HepG2 (cell line): ENCODE data around the gene CMKLR1. TPM values are rescaled to one million over a fixed set of nuclear protein-coding genes. Genes with fewer than 3 reads are reported as not detected.

ENCODE experiments used
- ATAC-seq: fragments of 200-7000 bp; cut with Tn5 transposase; 3 replicates; pipeline ENCODE4 v1.9.1; 2020; ENCODE audit warnings: mild to moderate bottlenecking, moderate library complexity
- BruUV-seq: library from RNA; stranded (reverse); fragments of 400-500 nt; replicated peaks from 2 replicates; lab custom pipeline; 2021; lab: Mats Ljungman, UMichigan
- CTCF ChIA-PET: fragments of 300-600 bp; formaldehyde crosslinking; extraction: SDS; loops from one replicate; lab custom pipeline; 2021; ENCODE audit warnings: low total read pairs, inconsistent platforms, low intra/inter-chr PET ratio; lab: Yijun Ruan, JAX
- POLR2A ChIA-PET: fragments of 350-600 bp; sonication (Branson Sonifier 250); formaldehyde crosslinking; loops from one replicate; lab custom pipeline; 2020; ENCODE audit warnings: antibody characterized with exemption, inconsistent platforms; lab: Yijun Ruan, JAX
- DNase-seq: peaks from one replicate; pipeline ENCODE4 v3.0.0-alpha.2; 2015; ENCODE audit warnings: low spot score
- FAIRE-seq: peaks from 3 replicates; lab custom pipeline; 2011; peaks lifted over from hg19 to GRCh38; lab: Jason Lieb, UNC
- H2AFZ ChIP-seq: one replicate; pipeline ENCODE4 v1.6.1; 2011; ENCODE audit warnings: low read length, inconsistent platforms
- H3K27ac ChIP-seq: fragments of 300-600 bp; 3 replicates; pipeline ENCODE4 v1.8.0; 2011; ENCODE audit warnings: mixed run types, mild to moderate bottlenecking, mixed read lengths, low read length, inconsistent platforms; ENCODE audit not compliant: insufficient read depth; ENCODE audit errors: extremely low read length
- H3K27me3 ChIP-seq, 2 experiments: fragments of 200-600 bp in 1 of 2; 2 replicates in 1 of 2; 3 replicates in 1 of 2; pipeline versions ENCODE4 v1.6.0 to v1.8.0; 2011; ENCODE audit warnings: low read length in 2 of 2, mild to moderate bottlenecking in 2 of 2, moderate library complexity in 2 of 2, inconsistent platforms in 1 of 2; ENCODE audit not compliant: insufficient read depth in 2 of 2, control insufficient read depth in 1 of 2
- H3K36me3 ChIP-seq, 2 experiments: fragments of 200-600 bp in 1 of 2; replicated peaks in 1 of 2; 2 replicates in 1 of 2; 3 replicates in 1 of 2; pipeline versions ENCODE4 v1.5.1 to v1.8.0; 2011; ENCODE audit warnings: low read length in 2 of 2, inconsistent platforms in 1 of 2; ENCODE audit not compliant: insufficient read depth in 2 of 2, control insufficient read depth in 1 of 2
- H3K4me1 ChIP-seq: 2 replicates; pipeline ENCODE4 v1.5.1; 2012; ENCODE audit warnings: low read length, inconsistent platforms; ENCODE audit not compliant: insufficient read depth
- H3K4me2 ChIP-seq: 2 replicates; pipeline ENCODE4 v1.6.0; 2011; ENCODE audit warnings: low read depth, low read length, inconsistent platforms
- H3K4me3 ChIP-seq, 3 experiments: fragments of 200-600 bp in 1 of 3; sonication (generic), shearing (Covaris generic) in 1 of 3; replicated peaks in 1 of 3; 2 replicates each; pipeline ENCODE4 v1.5.1; 2011 to 2016; ENCODE audit warnings: low read length in 3 of 3, inconsistent platforms in 2 of 3, low read depth in 2 of 3, mild to moderate bottlenecking in 2 of 3, control low read depth in 1 of 3, mixed read lengths in 1 of 3; ENCODE audit not compliant: insufficient read depth in 1 of 3
- H3K79me2 ChIP-seq: one replicate; pipeline ENCODE4 v1.6.1; 2011; ENCODE audit warnings: low read length, inconsistent platforms; ENCODE audit not compliant: insufficient read depth
- H3K9ac ChIP-seq: 2 replicates; pipeline ENCODE4 v1.6.0; 2011; ENCODE audit warnings: mild to moderate bottlenecking, low read depth, low read length, inconsistent platforms; ENCODE audit not compliant: insufficient read depth
- H3K9me3 ChIP-seq: 2 replicates; pipeline ENCODE4 v1.5.1; 2012; ENCODE audit warnings: mild to moderate bottlenecking, low read length
- H4K20me1 ChIP-seq: 2 replicates; pipeline ENCODE4 v1.6.0; 2011; ENCODE audit warnings: inconsistent platforms, mild to moderate bottlenecking, low read length, moderate library complexity; ENCODE audit not compliant: insufficient read depth
- CBX1 ChIP-seq: IDR thresholded peaks from one replicate; pipeline ENCODE4 v1.6.1; 2016; ENCODE audit warnings: antibody characterized with exemption, low read depth
- CERS6 ChIP-seq: sonication (generic); formaldehyde crosslinking; IDR thresholded peaks from 2 replicates; pipeline ENCODE4 v1.5.0; 2020; ENCODE audit warnings: missing genetic modification reagents
- HMG20B ChIP-seq: conservative IDR thresholded peaks from 2 replicates; pipeline ENCODE4 v1.6.1; 2016; ENCODE audit warnings: missing genetic modification reagents, missing compliant biosample characterization
- MAX ChIP-seq: IDR thresholded peaks from 2 replicates; pipeline ENCODE4 v1.6.1; 2012; ENCODE audit warnings: inconsistent platforms
- MNT ChIP-seq: fragments of 450-650 bp; IDR thresholded peaks from 2 replicates; pipeline ENCODE4 v1.6.1; 2016
- NR0B2 ChIP-seq: sonication (generic); formaldehyde crosslinking; IDR thresholded peaks from 2 replicates; pipeline ENCODE4 v1.4.0; 2020; ENCODE audit warnings: mild to moderate bottlenecking, missing genetic modification reagents
- REL ChIP-seq: sonication (generic); formaldehyde crosslinking; conservative IDR thresholded peaks from 2 replicates; pipeline ENCODE4 v1.8.0; 2022; ENCODE audit warnings: mild to moderate bottlenecking, missing genetic modification reagents, moderate library complexity
- ZBTB42 ChIP-seq: sonication (generic); formaldehyde crosslinking; IDR thresholded peaks from 2 replicates; pipeline ENCODE4 v1.5.0; 2020; ENCODE audit warnings: mild to moderate bottlenecking, missing genetic modification reagents
- ZFP36L2 ChIP-seq: sonication (generic); formaldehyde crosslinking; IDR thresholded peaks from 2 replicates; pipeline ENCODE4 v1.4.0; 2020; ENCODE audit warnings: missing genetic modification reagents
- ZNF207 ChIP-seq: fragments of 450-650 bp; IDR thresholded peaks from 2 replicates; pipeline ENCODE4 v1.6.1; 2016; ENCODE audit warnings: antibody characterized with exemption, borderline replicate concordance
- ZNF251 ChIP-seq: sonication (generic); formaldehyde crosslinking; IDR thresholded peaks from 2 replicates; pipeline ENCODE4 v1.9.0; 2021; ENCODE audit warnings: mild to moderate bottlenecking, missing genetic modification reagents
- ZNF678 ChIP-seq: sonication (generic); formaldehyde crosslinking; IDR thresholded peaks from 2 replicates; pipeline ENCODE4 v1.4.0; 2020; ENCODE audit warnings: mild to moderate bottlenecking, missing genetic modification reagents
- ZNF710 ChIP-seq: sonication (generic); formaldehyde crosslinking; IDR thresholded peaks from 2 replicates; pipeline ENCODE4 v1.5.0; 2020; ENCODE audit warnings: mild to moderate bottlenecking, missing genetic modification reagents, borderline replicate concordance
- ZNF879 ChIP-seq: sonication (generic); formaldehyde crosslinking; IDR thresholded peaks from 2 replicates; pipeline ENCODE4 v1.8.1; 2023; ENCODE audit warnings: missing genetic modification reagents
- WGBS: methylation state at CpG from one replicate; pipeline ENCODE4 v1.1.6; 2017; ENCODE audit warnings: low lambda C conversion rate; 5-methylcytosine and 5-hydroxymethylcytosine counted together
- in situ Hi-C: cut with HindIII; loops from 2 replicates; pipeline ENCODE4 v1.10.0; 2017; ENCODE audit warnings: low pct_unique_long_range_greater_than_20kb; ENCODE audit not compliant: extremely low pct_ligation_motif_present
- intact Hi-C: fragments of 100-400 bp; cut with micrococcal nuclease; formaldehyde crosslinking; loops from one replicate; pipeline ENCODE4 v1.10.0; 2022; ENCODE audit not compliant: unreplicated experiment
- polyA plus RNA-seq, 8 experiments: library from polyadenylated mRNA; depleted of rRNA in 3 of 8; stranded (reverse) in 7 of 8; unstranded in 1 of 8; fragments of >200 nt; fragmentation: Illumina TruSeq in 4 of 8; extraction: Trizol in 4 of 8; gene quantifications; 2 replicates each; pipeline versions ENCODE4 v1.2.1 to v1.2.3, GENCODE V29; 2011 to 2016; ENCODE audit warnings: low read depth in 4 of 8, missing spikeins in 1 of 8, mixed read lengths in 1 of 8; ENCODE audit not compliant: insufficient read depth in 1 of 8
- total RNA-seq, 5 experiments: library from RNA; depleted of rRNA; stranded (reverse); fragments of >200 nt; fragmentation: Illumina TruSeq; extraction: Trizol; gene quantifications; 2 replicates each; pipeline ENCODE4 v1.2.3, GENCODE V29; 2016; ENCODE audit warnings: low read depth in 1 of 5

The CMKLR1 gene
- total and polyA plus RNA-seq, 2 of the 13 experiments (the other 11 are each of a cell fraction or from before 2014, with no cell fraction given), result not detected

GRCh38 chr12:108270849-108271143, 68.3 kb downstream of the CMKLR1 start:
- FAIRE-seq (no peak), ATAC-seq (no peak), DNase-seq (no peak)
- H3K27ac ChIP-seq, result no peak overlapping the region
- H4K20me1 ChIP-seq, result no peaks in the 10 kb centered on the region
- TF ChIP-seq ZNF710 (CRISPR knock-in tag) (no peak), MNT (peak; percentile 95)
- H2AFZ ChIP-seq, result no peak overlapping the region
- H3K9ac ChIP-seq, result no peak overlapping the region
- in situ Hi-C loops, result no loop called here
- intact Hi-C loops, result no loop called here
- no peak overlapping the region for H3K4me2 ChIP-seq
- BruUV-seq, result no TSS peak
- ChIA-PET POLR2A (no interaction called here), CTCF (no interaction called here)
- H3K27me3 ChIP-seq, result no peaks in the 10 kb centered on the region
- H3K4me3 ChIP-seq, result no peak overlapping the region
- WGBS, result 0% methylated on average over 2 of the region's 2 CpGs
- H3K9me3 ChIP-seq, result no peaks in the 10 kb centered on the region
- H3K36me3 ChIP-seq, result no peaks in the 10 kb centered on the region
- no peaks in the 10 kb centered on the region for H3K4me1 ChIP-seq
- H3K79me2 ChIP-seq, result no peaks in the 10 kb centered on the region

- no peak overlapping the region for H2AFZ ChIP-seq
- intact Hi-C loops (no loop called here), in situ Hi-C loops (no loop called here)
- no peak overlapping the region for H3K4me2 ChIP-seq
- H3K9me3 ChIP-seq, result no peaks in the 10 kb centered on the region
- FAIRE-seq (no peak), ATAC-seq (no peak), DNase-seq (no peak)
- ChIA-PET POLR2A (no interaction called here), CTCF (no interaction called here)
- no peak overlapping the region for H3K4me3 ChIP-seq
- no peaks in the 10 kb centered on the region for H3K4me1 ChIP-seq
- H3K9ac ChIP-seq, result no peak overlapping the region
- no TSS peak for BruUV-seq
- no peaks in the 10 kb centered on the region for H3K36me3 ChIP-seq
- 3% methylated on average over 2 of the region's 2 CpGs for WGBS
- no peaks in the 10 kb centered on the region for H4K20me1 ChIP-seq
- H3K79me2 ChIP-seq, result no peaks in the 10 kb centered on the region
- no peak overlapping the region for H3K27ac ChIP-seq
- no peaks in the 10 kb centered on the region for H3K27me3 ChIP-seq
- TF ChIP-seq REL (CRISPR knock-in tag), result no peak
- TF ChIP-seq HMG20B (CRISPR knock-in tag), result no peak
- no peak for TF ChIP-seq CBX1
- TF ChIP-seq ZNF678, result no peak
- no peak for TF ChIP-seq ZFP36L2
- TF ChIP-seq ZBTB42 (CRISPR knock-in tag), result no peak
- no peak for TF ChIP-seq ZNF251 (CRISPR knock-in tag)
- no peak for TF ChIP-seq ZNF207
- no peak for TF ChIP-seq NR0B2 (CRISPR knock-in tag)
- TF ChIP-seq CERS6 (CRISPR knock-in tag), result no peak
- no peak for TF ChIP-seq MAX
- no peak for TF ChIP-seq ZNF879 (CRISPR knock-in tag)
Measured at GRCh38 chr12:108270035-108270848, 68.9 kb downstream of the CMKLR1 start.
